ENCODE measurements around the gene ZMIZ1.
"Not testable (repeated sequence)": the region's sequence is repeated elsewhere in the genome, so short reads cannot be mapped to it uniquely, and the experiment has no call there.

The ZMIZ1 gene

DNA sequence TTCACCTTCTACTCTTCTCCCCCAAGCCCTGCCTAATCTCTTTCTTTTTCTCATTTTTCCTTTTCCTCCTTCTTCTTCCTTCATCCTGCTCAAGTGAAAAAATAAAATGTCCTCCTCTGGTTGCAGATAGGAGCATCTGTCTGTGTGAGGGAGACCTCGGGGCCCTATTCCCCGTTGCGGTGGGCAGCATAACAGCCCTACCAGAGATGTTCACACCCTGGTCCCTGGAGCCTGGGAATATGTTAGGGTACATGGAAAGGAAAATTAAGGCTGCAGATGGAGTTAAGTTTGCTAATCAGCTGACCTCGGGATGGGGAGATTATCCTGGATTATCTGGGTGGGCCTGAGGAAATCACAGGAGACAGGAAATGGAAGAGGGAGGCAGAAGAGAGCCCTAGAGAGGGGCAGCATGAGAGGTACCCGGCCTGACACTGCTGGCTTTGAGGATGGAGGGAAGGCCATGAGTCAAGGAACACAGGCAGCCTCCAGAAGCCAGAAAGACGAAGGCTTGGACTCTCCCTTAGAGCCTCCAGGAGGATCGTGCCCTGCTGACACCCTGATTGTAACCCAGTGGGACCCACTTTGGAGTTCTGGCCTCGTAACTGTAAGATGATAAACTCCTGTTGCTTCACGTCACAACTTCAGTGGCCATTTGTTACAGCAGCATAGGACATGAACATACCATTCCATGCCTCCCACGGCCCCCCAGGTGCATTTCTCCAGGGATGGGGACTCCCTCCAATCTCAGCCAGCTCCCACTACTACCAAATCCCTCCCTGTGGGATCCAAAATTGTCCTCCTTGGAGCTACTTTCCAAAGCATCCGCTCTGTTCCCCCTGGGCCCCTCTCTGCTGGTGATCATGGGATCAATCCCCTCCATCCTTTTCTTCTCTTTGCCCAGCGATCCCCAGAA, 39.0 kb upstream of the ZMIZ1 start:
- H3K4me3 ChIP-seq (ENCODE audit: low read depth, low read length), result no peak overlapping the region
- DNase-seq, result no peak
- no peaks in the 10 kb centered on the region for H3K27me3 ChIP-seq
- TF ChIP-seq, protein P1, sequence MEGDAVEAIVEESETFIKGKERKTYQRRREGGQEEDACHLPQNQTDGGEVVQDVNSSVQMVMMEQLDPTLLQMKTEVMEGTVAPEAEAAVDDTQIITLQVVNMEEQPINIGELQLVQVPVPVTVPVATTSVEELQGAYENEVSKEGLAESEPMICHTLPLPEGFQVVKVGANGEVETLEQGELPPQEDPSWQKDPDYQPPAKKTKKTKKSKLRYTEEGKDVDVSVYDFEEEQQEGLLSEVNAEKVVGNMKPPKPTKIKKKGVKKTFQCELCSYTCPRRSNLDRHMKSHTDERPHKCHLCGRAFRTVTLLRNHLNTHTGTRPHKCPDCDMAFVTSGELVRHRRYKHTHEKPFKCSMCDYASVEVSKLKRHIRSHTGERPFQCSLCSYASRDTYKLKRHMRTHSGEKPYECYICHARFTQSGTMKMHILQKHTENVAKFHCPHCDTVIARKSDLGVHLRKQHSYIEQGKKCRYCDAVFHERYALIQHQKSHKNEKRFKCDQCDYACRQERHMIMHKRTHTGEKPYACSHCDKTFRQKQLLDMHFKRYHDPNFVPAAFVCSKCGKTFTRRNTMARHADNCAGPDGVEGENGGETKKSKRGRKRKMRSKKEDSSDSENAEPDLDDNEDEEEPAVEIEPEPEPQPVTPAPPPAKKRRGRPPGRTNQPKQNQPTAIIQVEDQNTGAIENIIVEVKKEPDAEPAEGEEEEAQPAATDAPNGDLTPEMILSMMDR (IDR thresholded peaks at IDR 0.05; ENCODE audit: low read depth, low read length), result no peak
- no peaks in the 10 kb centered on the region for H3K36me3 ChIP-seq
- H3K9me3 ChIP-seq, result no peaks in the 10 kb centered on the region
- H3K4me1 ChIP-seq, result peaks cover 39% of the 10 kb centered on the region

DNA sequence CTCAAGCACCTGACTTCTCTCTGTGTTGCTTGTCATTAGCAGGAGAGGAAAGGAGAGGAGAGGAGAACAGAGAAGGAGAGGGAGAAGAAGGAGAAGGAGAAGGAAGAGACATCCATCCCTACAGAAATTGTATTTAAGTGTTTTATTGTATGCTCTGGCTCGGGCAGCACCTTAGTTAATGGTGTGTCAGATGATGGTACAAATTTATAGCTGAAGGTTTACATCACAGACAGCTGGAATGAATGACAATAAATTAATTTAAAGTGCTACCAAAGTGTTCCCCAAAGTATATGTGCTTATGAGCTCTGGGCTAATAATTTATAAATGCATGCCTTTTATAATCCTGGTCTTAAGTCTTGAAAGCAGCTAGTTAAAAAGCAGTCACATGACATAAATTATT, 38.1 kb upstream of the ZMIZ1 start:
- no peak for DNase-seq
- Histone ChIP-seq H3K9me3 (no peaks in the 10 kb centered on the region), H3K4me1 (peaks cover 32% of the 10 kb centered on the region)

DNA sequence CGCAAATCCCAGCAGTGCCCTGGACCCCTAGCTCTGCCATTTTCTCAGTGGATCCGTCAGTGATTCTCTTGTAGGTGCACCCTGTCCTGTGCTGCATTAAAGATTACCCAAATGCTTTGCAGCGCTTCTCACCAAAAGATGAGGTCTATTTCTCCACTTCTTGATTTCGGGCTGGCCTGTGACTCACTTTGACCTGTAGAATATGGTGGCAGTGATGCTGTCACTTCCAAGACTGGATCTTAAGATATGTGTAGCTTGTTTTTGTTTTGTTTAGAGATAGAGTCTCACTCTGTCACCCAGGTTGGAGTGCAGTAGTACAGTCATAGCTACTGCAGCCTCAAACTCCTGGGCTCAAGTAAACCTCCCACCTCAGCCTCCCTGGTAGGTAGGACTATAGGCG, 37.0 kb upstream of the ZMIZ1 start:
- Histone ChIP-seq H3K36me3 (no peaks in the 10 kb centered on the region), H3K4me1 (peaks cover 22% of the 10 kb centered on the region), H3K9me3 (no peaks in the 10 kb centered on the region), H3K4me3 (ENCODE audit: low read depth, low read length) (no peak overlapping the region), H3K27me3 (no peaks in the 10 kb centered on the region)
- TF ChIP-seq, protein P1 (IDR thresholded peaks at IDR 0.05; ENCODE audit: low read depth, low read length), result no peak
- no peak for DNase-seq

More for the DNA sequence above, 38.1 kb upstream of the ZMIZ1 start:
- TF ChIP-seq, protein P1 (IDR thresholded peaks at IDR 0.05; ENCODE audit: low read depth, low read length), result no peak
- Histone ChIP-seq H3K27me3 (no peaks in the 10 kb centered on the region), H3K36me3 (no peaks in the 10 kb centered on the region), H3K4me3 (ENCODE audit: low read depth, low read length) (no peak overlapping the region)

DNA sequence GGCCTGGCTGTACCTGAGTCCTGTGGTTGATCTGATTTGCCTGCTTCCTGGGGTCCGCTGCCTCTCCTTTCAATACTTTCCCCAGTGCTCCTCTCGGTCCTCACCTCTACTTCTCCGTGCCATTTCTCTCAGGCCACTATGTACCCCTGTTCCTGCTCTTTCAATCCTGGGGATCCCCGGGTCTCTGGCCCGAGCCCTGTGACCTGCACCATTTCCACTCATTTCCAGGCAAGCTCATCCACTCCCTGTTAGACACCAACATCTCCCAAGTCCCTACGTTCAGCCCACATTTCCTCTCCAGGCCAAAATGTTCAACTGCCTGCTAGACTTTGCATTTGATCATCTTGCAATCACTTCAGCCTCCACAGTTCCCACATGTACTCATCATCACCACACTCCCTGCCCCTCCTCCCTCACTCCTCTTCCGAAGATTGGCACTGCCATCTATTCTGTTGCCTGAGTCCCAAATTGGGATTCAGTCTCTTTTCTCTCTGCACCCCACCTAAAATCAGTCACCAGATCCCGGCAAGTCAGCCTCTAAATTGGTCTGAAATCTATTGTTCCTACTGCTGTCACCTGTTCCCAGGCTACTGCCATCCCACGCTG, 34.4 kb upstream of the ZMIZ1 start:
- DNase-seq, result no peak
- no peaks in the 10 kb centered on the region for H3K27me3 ChIP-seq
- H3K9me3 ChIP-seq, result no peaks in the 10 kb centered on the region
- peaks cover 4% of the 10 kb centered on the region; the same call in 1 of the 2 replicates for H3K4me1 ChIP-seq
- H3K4me3 ChIP-seq (ENCODE audit: low read depth, low read length), result no peak overlapping the region
- H3K36me3 ChIP-seq, result no peaks in the 10 kb centered on the region
- TF ChIP-seq, protein P1 (IDR thresholded peaks at IDR 0.05; ENCODE audit: low read depth, low read length), result no peak

DNA sequence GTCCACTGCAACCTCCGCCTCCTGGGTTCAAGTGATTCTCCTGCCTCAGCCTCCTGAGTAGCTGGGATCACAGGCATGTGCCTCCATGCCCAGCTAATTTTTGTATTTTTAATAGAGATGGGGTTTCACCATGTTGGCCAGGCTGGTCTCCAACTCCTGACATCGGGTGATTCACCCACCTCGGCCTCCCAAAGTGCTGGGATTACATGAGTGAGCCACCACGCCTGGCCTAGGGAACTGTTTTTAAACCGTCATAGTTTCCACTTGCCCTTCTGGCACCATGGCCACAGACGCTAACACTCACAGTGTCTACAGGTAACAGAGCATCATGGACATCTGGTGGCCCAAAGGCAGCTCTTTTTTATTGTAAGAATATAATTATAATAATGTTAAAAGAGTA, 32.4 kb upstream of the ZMIZ1 start:
- H3K36me3 ChIP-seq; H3K9me3 ChIP-seq; H3K4me1 ChIP-seq; H3K27me3 ChIP-seq; DNase-seq; H3K4me3 ChIP-seq (ENCODE audit: low read depth, low read length): not testable (repeated sequence)

DNA sequence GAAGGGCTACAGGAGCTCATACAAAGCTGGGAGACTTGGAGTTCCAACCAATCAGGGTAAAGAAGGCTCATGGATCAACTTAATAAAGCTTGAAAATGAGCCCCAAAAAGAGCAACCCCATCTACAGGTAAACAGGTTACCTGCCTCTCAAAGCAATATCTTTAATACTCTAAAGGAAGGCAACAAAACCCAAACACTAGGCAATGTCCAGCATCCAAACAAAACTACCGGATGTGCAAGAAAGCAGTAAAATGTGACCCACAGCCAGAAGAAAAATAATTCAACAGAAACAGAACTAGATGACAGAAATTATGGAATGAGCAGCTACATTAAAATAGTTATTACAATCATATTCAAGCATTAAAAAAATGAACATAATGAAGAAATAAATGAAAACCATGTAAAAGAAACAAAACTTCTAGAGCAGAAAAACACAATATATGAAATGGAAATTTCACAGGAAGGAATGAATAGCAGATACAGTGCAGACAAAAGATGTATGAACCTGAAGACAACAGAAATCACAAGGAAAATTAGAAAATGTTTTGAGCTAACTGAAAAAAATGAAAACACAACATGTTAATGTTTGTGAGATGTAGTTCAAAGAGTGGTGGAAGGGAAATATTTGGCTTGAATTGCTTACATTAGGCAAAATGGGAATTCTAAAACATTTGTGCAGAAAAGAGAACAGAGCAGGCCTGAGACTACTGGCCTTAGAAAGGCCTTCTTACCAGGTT, 30.5 kb upstream of the ZMIZ1 start:
- no peak for DNase-seq
- Histone ChIP-seq H3K9me3 (no peaks in the 10 kb centered on the region), H3K36me3 (no peaks in the 10 kb centered on the region), H3K4me1 (no peaks in the 10 kb centered on the region), H3K4me3 (ENCODE audit: low read depth, low read length) (no peak overlapping the region), H3K27me3 (no peaks in the 10 kb centered on the region)
- TF ChIP-seq, protein P1 (IDR thresholded peaks at IDR 0.05; ENCODE audit: low read depth, low read length), result no peak
